ENCODE data around the gene SYNGR3.

GRCh38 chr16:2023092-2024031 is 33.6 kb downstream of the SYNGR3 start:
- TF ChIP-seq CTCF (IDR thresholded peaks at IDR 0.05) (peak; percentile 96 to 100 (median 99)), POLR2A (IDR thresholded peaks at IDR 0.05) (peak in 1 of 4 donors; percentile 28)

All from esophagus squamous epithelium (tissue), 4 donors.